Measurements from ENCODE around the gene NAA50. TPM values are rescaled to one million over a fixed set of nuclear protein-coding genes. Genes with fewer than 3 reads are reported as not detected.

NAA50 gene
- total RNA-seq, 1 donor from 2014 or later = 42.5 TPM

GRCh38 chr3:113730550-113730949, 15.5 kb downstream of the NAA50 start:
- no peak overlapping the region for H3K27ac Mint-ChIP-seq (ENCODE audit: unreplicated experiment)
- no peaks in the 10 kb centered on the region for H3K36me3 Mint-ChIP-seq (ENCODE audit: unreplicated experiment)
- no peak for DNase-seq
- no peak overlapping the region for H3K4me3 Mint-ChIP-seq (ENCODE audit: unreplicated experiment)
- no peak for TF ChIP-seq CTCF (IDR thresholded peaks at IDR 0.05; ENCODE audit: partially characterized antibody, unreplicated experiment)
- no peaks in the 10 kb centered on the region for H3K4me1 Mint-ChIP-seq (ENCODE audit: low read depth, unreplicated experiment)
- H3K9me3 Mint-ChIP-seq (ENCODE audit: unreplicated experiment) = no peaks in the 10 kb centered on the region
- H3K27me3 Mint-ChIP-seq (ENCODE audit: unreplicated experiment) = no peaks in the 10 kb centered on the region

GRCh38 chr3:113728661-113729060, 17.4 kb downstream of the NAA50 start:
- no peaks in the 10 kb centered on the region for H3K27me3 Mint-ChIP-seq (ENCODE audit: unreplicated experiment)
- no peaks in the 10 kb centered on the region for H3K9me3 Mint-ChIP-seq (ENCODE audit: unreplicated experiment)
- no peaks in the 10 kb centered on the region for H3K4me1 Mint-ChIP-seq (ENCODE audit: low read depth, unreplicated experiment)
- no peak for TF ChIP-seq CTCF (IDR thresholded peaks at IDR 0.05; ENCODE audit: partially characterized antibody, unreplicated experiment)
- H3K27ac Mint-ChIP-seq (ENCODE audit: unreplicated experiment) = no peak overlapping the region
- no peak overlapping the region for H3K4me3 Mint-ChIP-seq (ENCODE audit: unreplicated experiment)
- no peak for DNase-seq
- no peaks in the 10 kb centered on the region for H3K36me3 Mint-ChIP-seq (ENCODE audit: unreplicated experiment)

- no peak for DNase-seq
- Mint-ChIP-seq H3K36me3 (ENCODE audit: unreplicated experiment) (no peaks in the 10 kb centered on the region), H3K27me3 (ENCODE audit: unreplicated experiment) (no peaks in the 10 kb centered on the region), H3K4me1 (ENCODE audit: low read depth, unreplicated experiment) (no peaks in the 10 kb centered on the region), H3K9me3 (ENCODE audit: unreplicated experiment) (no peaks in the 10 kb centered on the region), H3K27ac (ENCODE audit: unreplicated experiment) (no peak overlapping the region), H3K4me3 (ENCODE audit: unreplicated experiment) (no peak overlapping the region)
- no peak for TF ChIP-seq CTCF (IDR thresholded peaks at IDR 0.05; ENCODE audit: partially characterized antibody, unreplicated experiment)
Observed at GRCh38 chr3:113721636-113722035, 24.4 kb downstream of the NAA50 start.

GRCh38 chr3:113719758-113720157, 26.3 kb downstream of the NAA50 start:
- no peak for DNase-seq
- H3K27me3 Mint-ChIP-seq (ENCODE audit: unreplicated experiment) = no peaks in the 10 kb centered on the region
- H3K36me3 Mint-ChIP-seq (ENCODE audit: unreplicated experiment) = no peaks in the 10 kb centered on the region
- H3K9me3 Mint-ChIP-seq (ENCODE audit: unreplicated experiment) = no peaks in the 10 kb centered on the region
- H3K4me3 Mint-ChIP-seq (ENCODE audit: unreplicated experiment) = no peak overlapping the region
- TF ChIP-seq CTCF (IDR thresholded peaks at IDR 0.05; ENCODE audit: partially characterized antibody, unreplicated experiment) = no peak
- H3K4me1 Mint-ChIP-seq (ENCODE audit: low read depth, unreplicated experiment) = no peaks in the 10 kb centered on the region
- H3K27ac Mint-ChIP-seq (ENCODE audit: unreplicated experiment) = no peak overlapping the region

- DNase-seq = no peak
- Mint-ChIP-seq H3K27me3 (ENCODE audit: unreplicated experiment) (no peaks in the 10 kb centered on the region), H3K27ac (ENCODE audit: unreplicated experiment) (no peak overlapping the region), H3K36me3 (ENCODE audit: unreplicated experiment) (no peaks in the 10 kb centered on the region), H3K9me3 (ENCODE audit: unreplicated experiment) (no peaks in the 10 kb centered on the region), H3K4me3 (ENCODE audit: unreplicated experiment) (no peak overlapping the region), H3K4me1 (ENCODE audit: low read depth, unreplicated experiment) (no peaks in the 10 kb centered on the region)
- no peak for TF ChIP-seq CTCF (IDR thresholded peaks at IDR 0.05; ENCODE audit: partially characterized antibody, unreplicated experiment)
Observed at GRCh38 chr3:113719294-113719693, 26.8 kb downstream of the NAA50 start.
